Gastroesophageal sphincter (tissue), 3 donors: Measurements from ENCODE around the gene NDUFS1.
"Not testable (repeated sequence)": the region's sequence is repeated elsewhere in the genome, so short reads cannot be mapped to it uniquely, and the experiment has no call there.

Experiments
- CTCF ChIP-seq, 4 experiments: fragments of 200-600 bp in 2 of 4; fragments of 450-650 bp in 2 of 4; sonication (generic) in 1 of 4; IDR thresholded peaks; one replicate each; pipeline ENCODE4 v1.5.1; 2017 to 2019; ENCODE audit warnings: antibody characterized with exemption in 4 of 4, mild to moderate bottlenecking in 2 of 4, moderate library complexity in 2 of 4
- EP300 ChIP-seq: sonication (generic); formaldehyde crosslinking; IDR thresholded peaks from one replicate; pipeline ENCODE4 v1.6.1; 2017; ENCODE audit warnings: antibody characterized with exemption, mild to moderate bottlenecking
- POLR2A ChIP-seq, 2 donors: fragments of 450-650 bp; IDR thresholded peaks; one replicate each; pipeline ENCODE4 v1.6.1; 2017; ENCODE audit warnings: antibody characterized with exemption in 2 of 2, mild to moderate bottlenecking in 2 of 2, moderate library complexity in 1 of 2
- POLR2AphosphoS5 ChIP-seq: sonication (generic); formaldehyde crosslinking; IDR thresholded peaks from one replicate; pipeline ENCODE4 v1.6.1; 2017; ENCODE audit warnings: antibody characterized with exemption

- not testable (repeated sequence) for TF ChIP-seq POLR2A (IDR thresholded peaks at IDR 0.05); CTCF (IDR thresholded peaks at IDR 0.05); EP300; POLR2AphosphoS5
These were observed 9.0 kb upstream of the NDUFS1 start for GRCh38 chr2:206168230-206168629.
